Lower leg skin (tissue), 3 donors: ENCODE results near the gene RBPJ.

Experiments
- CTCF ChIP-seq, 3 donors: fragments of 450-650 bp; IDR thresholded peaks; one replicate each; pipeline ENCODE4 v1.5.1; 2016; ENCODE audit warnings: antibody characterized with exemption in 3 of 3, mild to moderate bottlenecking in 3 of 3, moderate library complexity in 2 of 3
- POLR2A ChIP-seq, 2 donors: fragments of 450-650 bp; IDR thresholded peaks; one replicate each; pipeline ENCODE4 v1.6.1; 2016 to 2017; ENCODE audit warnings: antibody characterized with exemption in 2 of 2, mild to moderate bottlenecking in 1 of 2, moderate library complexity in 1 of 2

DNA sequence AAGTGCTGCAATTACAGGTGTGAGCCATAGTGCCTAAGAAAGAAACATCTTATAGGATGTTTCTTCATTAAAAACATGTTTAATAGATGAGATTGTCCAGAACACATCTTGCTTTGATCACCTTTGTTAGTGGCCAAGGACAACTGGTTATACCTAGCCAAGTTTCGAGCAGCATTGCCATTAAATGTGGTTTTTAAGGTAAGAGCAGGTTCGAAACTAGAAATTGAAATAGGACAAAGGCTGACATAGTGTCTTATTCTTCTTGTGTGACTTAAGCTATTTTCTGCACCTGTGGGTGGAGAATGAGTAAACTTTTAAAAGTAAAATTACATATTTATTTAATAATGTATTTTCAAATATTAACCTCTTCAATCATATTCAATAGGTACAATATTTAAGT, 59.0 kb downstream of the RBPJ start:
- TF ChIP-seq CTCF (IDR thresholded peaks at IDR 0.05) (no peak), POLR2A (IDR thresholded peaks at IDR 0.05) (no peak)
